Trophoblast cell (in vitro differentiated cells and primary cell): ENCODE measurements around the gene ATOSA.

Source experiments
- DNase-seq, 2 donors: peaks; one replicate each; pipeline ENCODE4 v3.0.0-alpha.2; 2016
- H2AFZ ChIP-seq: 2 replicates; pipeline ENCODE4 v1.6.1; 2013; ENCODE audit warnings: low read length, moderate library complexity, mild to moderate bottlenecking; ENCODE audit not compliant: insufficient read depth, poor library complexity
- H2AK5ac ChIP-seq: 2 replicates; pipeline ENCODE4 v1.6.1; 2013; ENCODE audit warnings: mild to moderate bottlenecking, low read length
- H2BK120ac ChIP-seq: 2 replicates; pipeline ENCODE4 v1.6.1; 2013; ENCODE audit warnings: low read length, mild to moderate bottlenecking, moderate library complexity; ENCODE audit not compliant: insufficient read depth, poor library complexity
- H2BK12ac ChIP-seq: 2 replicates; pipeline ENCODE4 v1.6.1; 2013; ENCODE audit warnings: mild to moderate bottlenecking, low read length, moderate library complexity
- H2BK5ac ChIP-seq: 2 replicates; pipeline ENCODE4 v1.6.1; 2013; ENCODE audit warnings: low read length, low read depth, moderate library complexity, mild to moderate bottlenecking; ENCODE audit not compliant: poor library complexity
- H3K14ac ChIP-seq: 2 replicates; pipeline ENCODE4 v1.6.1; 2013; ENCODE audit warnings: mild to moderate bottlenecking, low read length
- H3K18ac ChIP-seq: 2 replicates; pipeline ENCODE4 v1.6.1; 2013; ENCODE audit warnings: mild to moderate bottlenecking, low read length
- H3K23ac ChIP-seq: 2 replicates; pipeline ENCODE4 v1.6.1; 2013; ENCODE audit warnings: low read length
- H3K27ac ChIP-seq: 2 replicates; pipeline ENCODE4 v1.5.1; 2013; ENCODE audit warnings: low read depth, mild to moderate bottlenecking, inconsistent platforms, low read length, moderate library complexity
- H3K27me3 ChIP-seq: 2 replicates; pipeline ENCODE4 v1.6.1; 2013; ENCODE audit warnings: inconsistent platforms, mild to moderate bottlenecking, low read length, moderate library complexity; ENCODE audit not compliant: insufficient read depth
- H3K36me3 ChIP-seq, 2 experiments: 1 replicate in 1 of 2; 2 replicates in 1 of 2; pipeline ENCODE4 v1.6.1; 2013; ENCODE audit warnings: low read length in 2 of 2, mild to moderate bottlenecking in 2 of 2, moderate library complexity in 1 of 2; ENCODE audit not compliant: insufficient read depth in 2 of 2, control insufficient read depth in 1 of 2
- H3K4ac ChIP-seq: 2 replicates; pipeline ENCODE4 v1.6.1; 2013; ENCODE audit warnings: low read depth, mild to moderate bottlenecking, low read length, moderate library complexity
- H3K4me1 ChIP-seq, 2 experiments: 1 replicate in 1 of 2; 2 replicates in 1 of 2; pipeline ENCODE4 v1.6.1; 2013; ENCODE audit warnings: low read length in 2 of 2, mild to moderate bottlenecking in 2 of 2, moderate library complexity in 1 of 2; ENCODE audit not compliant: insufficient read depth in 2 of 2, control insufficient read depth in 1 of 2
- H3K4me2 ChIP-seq: 2 replicates; pipeline ENCODE4 v1.6.1; 2013; ENCODE audit warnings: inconsistent platforms, mild to moderate bottlenecking, low read length, moderate library complexity
- H3K4me3 ChIP-seq: 2 replicates; pipeline ENCODE4 v1.5.1; 2013; ENCODE audit warnings: mild to moderate bottlenecking, low read depth, low read length, inconsistent platforms
- H3K79me1 ChIP-seq: one replicate; pipeline ENCODE4 v1.6.1; 2013; ENCODE audit warnings: low read length
- H3K79me2 ChIP-seq: 2 replicates; pipeline ENCODE4 v1.6.1; 2013; ENCODE audit warnings: low read length, mild to moderate bottlenecking; ENCODE audit not compliant: control insufficient read depth, insufficient read depth, poor library complexity
- H3K9ac ChIP-seq: 2 replicates; pipeline ENCODE4 v1.6.1; 2013; ENCODE audit warnings: mild to moderate bottlenecking, low read length
- H3K9me3 ChIP-seq: 2 replicates; pipeline ENCODE4 v1.6.1; 2013; ENCODE audit warnings: low read depth, mild to moderate bottlenecking, control low read depth, inconsistent platforms, low read length; ENCODE audit not compliant: insufficient read depth
- H4K12ac ChIP-seq: 2 replicates; pipeline ENCODE4 v1.6.1; 2013; ENCODE audit warnings: low read depth, mild to moderate bottlenecking, low read length, moderate library complexity
- H4K8ac ChIP-seq: 2 replicates; pipeline ENCODE4 v1.6.1; 2013; ENCODE audit warnings: low read depth, mild to moderate bottlenecking, low read length, moderate library complexity
- H4K91ac ChIP-seq: one replicate; pipeline ENCODE4 v1.6.1; 2013; ENCODE audit warnings: low read depth, mild to moderate bottlenecking, low read length, moderate library complexity
- WGBS: extraction: QIAGEN DNeasy Blood & Tissue Kit; methylation state at CpG from one replicate; pipeline ENCODE4 v1.1.7; 2013; ENCODE audit warnings: missing lambda C conversion rate; ENCODE audit not compliant: insufficient read length, insufficient coverage; ENCODE audit errors: extremely low coverage; 5-methylcytosine and 5-hydroxymethylcytosine counted together

Gene ATOSA

DNA sequence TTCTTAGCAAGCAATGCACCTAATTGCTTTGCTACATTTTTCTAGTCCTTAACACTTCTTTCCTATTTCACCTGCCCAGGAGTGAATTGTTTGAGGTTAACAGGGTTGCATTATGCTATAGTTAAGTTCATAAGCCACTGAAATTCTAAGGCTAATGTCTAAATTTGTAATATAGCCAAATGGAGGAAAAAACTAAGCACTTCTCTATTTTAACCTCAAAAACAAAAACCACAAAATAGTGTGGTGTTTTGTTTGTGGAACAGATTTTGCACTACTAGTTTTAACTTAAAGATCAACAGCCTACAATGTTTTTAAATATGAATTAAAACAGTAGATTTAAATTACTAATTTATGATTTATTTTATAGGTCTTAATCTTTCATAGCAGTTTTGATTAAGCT is 5.5 kb downstream of the ATOSA start:
- no peak overlapping the region for H2AK5ac ChIP-seq
- no peaks in the 10 kb centered on the region for H3K4me1 ChIP-seq
- no peak overlapping the region for H3K14ac ChIP-seq
- no peak overlapping the region for H3K23ac ChIP-seq
- no peak overlapping the region for H3K9ac ChIP-seq
- H3K27ac ChIP-seq, result no peak overlapping the region
- no peak overlapping the region for H2AFZ ChIP-seq
- H3K4ac ChIP-seq, result no peak overlapping the region
- no peak overlapping the region for H2BK120ac ChIP-seq
- H3K79me1 ChIP-seq, result peaks cover 8% of the 10 kb centered on the region
- no peaks in the 10 kb centered on the region for H3K9me3 ChIP-seq
- H3K36me3 ChIP-seq, result no peaks in the 10 kb centered on the region
- no peak overlapping the region for H3K4me3 ChIP-seq
- no peak overlapping the region for H4K12ac ChIP-seq
- H3K18ac ChIP-seq, result no peak overlapping the region
- H3K27me3 ChIP-seq, result no peaks in the 10 kb centered on the region
- no peak for DNase-seq
- H3K4me2 ChIP-seq, result no peak overlapping the region
- no peak overlapping the region for H4K91ac ChIP-seq
- no peak overlapping the region for H2BK5ac ChIP-seq
- no peak overlapping the region for H2BK12ac ChIP-seq
- peaks cover 2% of the 10 kb centered on the region for H3K79me2 ChIP-seq
- H4K8ac ChIP-seq, result no peak overlapping the region

DNA sequence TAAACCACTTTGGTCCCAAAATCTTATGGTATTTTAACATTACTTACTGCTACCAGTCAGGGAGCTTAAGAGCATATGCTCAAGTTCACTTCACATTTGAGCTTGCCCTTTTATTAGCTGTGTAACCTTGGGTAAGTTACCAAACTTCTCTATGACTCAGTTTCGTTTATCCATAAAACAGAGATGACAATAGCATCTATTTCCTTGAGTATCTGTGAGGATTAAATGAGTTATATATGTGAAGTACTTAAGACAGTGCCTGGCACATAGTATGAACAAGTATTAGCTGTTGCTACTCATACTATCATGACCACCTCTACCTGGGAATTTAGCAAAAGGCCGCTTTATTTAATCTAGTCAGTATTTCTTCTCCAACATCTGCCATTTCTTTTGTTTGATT is 5.9 kb downstream of the ATOSA start:
- peaks cover 3% of the 10 kb centered on the region for H3K79me1 ChIP-seq
- no peak overlapping the region for H2BK12ac ChIP-seq
- H3K14ac ChIP-seq, result no peak overlapping the region
- H3K23ac ChIP-seq, result no peak overlapping the region
- no peak overlapping the region for H3K4me2 ChIP-seq
- H4K91ac ChIP-seq, result no peak overlapping the region
- H3K79me2 ChIP-seq, result no peaks in the 10 kb centered on the region
- H2AFZ ChIP-seq, result no peak overlapping the region
- H3K9ac ChIP-seq, result no peak overlapping the region
- H2AK5ac ChIP-seq, result no peak overlapping the region
- no peaks in the 10 kb centered on the region for H3K4me1 ChIP-seq
- WGBS, result no CpG with 5 or more reads among the region's 2 CpGs
- H4K12ac ChIP-seq, result no peak overlapping the region
- no peaks in the 10 kb centered on the region for H3K36me3 ChIP-seq
- H2BK120ac ChIP-seq, result no peak overlapping the region
- no peaks in the 10 kb centered on the region for H3K9me3 ChIP-seq
- no peak overlapping the region for H4K8ac ChIP-seq
- no peak overlapping the region for H2BK5ac ChIP-seq
- no peaks in the 10 kb centered on the region for H3K27me3 ChIP-seq
- no peak overlapping the region for H3K4ac ChIP-seq
- H3K4me3 ChIP-seq, result no peak overlapping the region
- H3K27ac ChIP-seq, result no peak overlapping the region
- no peak overlapping the region for H3K18ac ChIP-seq
- DNase-seq, result no peak

DNA sequence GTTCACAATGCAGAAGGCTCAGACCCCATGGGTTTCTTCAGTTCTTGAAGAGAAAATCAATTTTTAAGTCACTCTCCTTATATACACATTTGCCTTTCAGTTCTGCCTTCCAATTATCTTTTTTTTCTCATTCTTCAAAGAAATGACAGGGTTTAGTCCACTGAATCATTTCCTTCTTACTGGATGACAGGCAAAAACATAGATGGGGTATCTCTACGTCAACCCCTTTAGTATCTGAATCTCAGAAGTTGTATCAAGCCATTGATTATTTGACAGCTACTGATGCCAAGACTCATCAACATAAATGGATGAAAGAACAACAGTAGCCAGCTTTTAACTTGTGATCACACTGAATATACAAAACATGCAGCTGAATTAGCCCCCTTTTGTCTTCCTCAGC is 6.5 kb downstream of the ATOSA start:
- H3K9me3 ChIP-seq, result no peaks in the 10 kb centered on the region

GRCh38 chr15:52670087-52670486 is 9.1 kb downstream of the ATOSA start:
- Histone ChIP-seq H3K23ac (no peak overlapping the region), H4K8ac (no peak overlapping the region), H3K14ac (no peak overlapping the region), H3K27ac (no peak overlapping the region), H2BK5ac (no peak overlapping the region), H2AK5ac (no peak overlapping the region), H3K4me2 (no peak overlapping the region), H4K12ac (no peak overlapping the region), H3K4ac (no peak overlapping the region), H2AFZ (no peak overlapping the region), H3K9me3 (no peaks in the 10 kb centered on the region), H3K4me3 (no peak overlapping the region), H3K9ac (no peak overlapping the region), H3K36me3 (no peaks in the 10 kb centered on the region), H3K79me1 (no peaks in the 10 kb centered on the region), H3K79me2 (no peaks in the 10 kb centered on the region), H3K18ac (no peak overlapping the region), H2BK12ac (no peak overlapping the region), H4K91ac (no peak overlapping the region), H2BK120ac (no peak overlapping the region), H3K4me1 (no peaks in the 10 kb centered on the region), H3K27me3 (no peaks in the 10 kb centered on the region)
- no peak for DNase-seq
- WGBS, result no CpG with 5 or more reads among the region's 5 CpGs

More for the DNA sequence above, 6.5 kb downstream of the ATOSA start:
- Histone ChIP-seq H3K4ac (no peak overlapping the region), H3K9ac (no peak overlapping the region), H3K14ac (no peak overlapping the region), H4K91ac (no peak overlapping the region), H2BK5ac (no peak overlapping the region), H3K4me1 (no peaks in the 10 kb centered on the region), H4K12ac (no peak overlapping the region), H3K79me1 (no peaks in the 10 kb centered on the region), H2BK12ac (no peak overlapping the region), H2AFZ (no peak overlapping the region), H3K27ac (no peak overlapping the region), H4K8ac (no peak overlapping the region), H3K79me2 (no peaks in the 10 kb centered on the region), H3K18ac (no peak overlapping the region), H3K23ac (no peak overlapping the region), H3K27me3 (no peaks in the 10 kb centered on the region), H3K36me3 (no peaks in the 10 kb centered on the region), H3K4me2 (no peak overlapping the region), H3K4me3 (no peak overlapping the region), H2AK5ac (no peak overlapping the region), H2BK120ac (no peak overlapping the region)
- no CpG with 5 or more reads among the region's 1 CpG for WGBS
- no peak for DNase-seq
